ENCODE data around the gene CELF4. TPM values are rescaled to one million over a fixed set of nuclear protein-coding genes. Genes with fewer than 3 reads are reported as not detected.

CELF4 gene
- total and polyA plus RNA-seq, 2 donors (not counting 3 experiments of a cell fraction or from before 2014, with no cell fraction given) = not detected

DNA sequence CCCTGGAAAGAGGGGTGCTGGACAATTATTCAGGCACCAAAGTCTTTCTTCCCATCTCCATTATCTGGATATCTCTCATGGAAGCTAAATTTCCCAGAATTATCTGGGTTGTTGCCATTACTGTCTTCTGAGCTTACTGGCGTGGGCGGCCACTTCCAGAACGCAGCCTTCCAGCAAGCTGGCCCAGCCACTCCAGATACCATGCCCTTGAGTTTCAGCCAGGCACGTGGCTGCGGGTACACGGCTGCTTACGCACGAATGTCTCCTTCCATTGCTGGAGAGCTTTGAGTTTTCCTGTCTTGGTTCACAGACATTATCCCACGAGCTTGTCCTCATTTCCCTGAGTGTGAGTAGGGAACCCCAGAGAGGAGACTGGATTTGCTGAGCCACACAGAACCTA, 32.7 kb downstream of the CELF4 start:
- Histone ChIP-seq H3K36me3 (ENCODE audit: control insufficient read depth in 2 of 2, extremely low read depth in 1 of 2, insufficient read depth in 2 of 2, low read length in 2 of 2) (no peaks in the 10 kb centered on the region), H3K27me3 (ENCODE audit: control insufficient read depth in 2 of 2, insufficient read depth in 2 of 2, low read length in 2 of 2) (no peaks in the 10 kb centered on the region), H2AFZ (ENCODE audit: low read depth, low read length) (no peak overlapping the region), H3K4me1 (ENCODE audit: control insufficient read depth, extremely low read depth, insufficient read depth, low read length) (no peaks in the 10 kb centered on the region), H3K9me3 (replicated peaks; ENCODE audit: control insufficient read depth, insufficient read depth, low read length) (no peaks in the 10 kb centered on the region), H3K9ac (replicated peaks; ENCODE audit: extremely low read depth, insufficient read depth, low read length) (no peak overlapping the region), H3K27ac (ENCODE audit: insufficient read depth, low read depth, low read length) (no peak overlapping the region), H3K79me2 (ENCODE audit: control insufficient read depth, insufficient read depth, low read length) (no peaks in the 10 kb centered on the region), H3K9me1 (replicated peaks; ENCODE audit: control insufficient read depth, extremely low read depth, insufficient read depth, low read length) (no peaks in the 10 kb centered on the region), H3K4me2 (ENCODE audit: insufficient read depth, low read length) (no peak overlapping the region), H3K4me3 (replicated peaks in 1 of 3; ENCODE audit: insufficient read depth in 1 of 3, low read depth in 1 of 3, low read length in 3 of 3) (no peak overlapping the region), H4K20me1 (replicated peaks; ENCODE audit: control insufficient read depth, extremely low read depth, insufficient read depth, low read length) (no peaks in the 10 kb centered on the region)
- BruUV-seq (replicated peaks) = no TSS peak
- intact Hi-C loops (cut with micrococcal nuclease) (no loop called here), dilution Hi-C loops (cut with MboI; ENCODE audit: extremely low pct_ligation_motif_present, low sequenced_read_pairs) (no loop called here)
- CTCF ChIA-PET = interaction anchor here (1.7 kb wide), 1 partner anchor 591 kb away, joined by 8 read pairs; no protein-coding TSS in a partner anchor
- FAIRE-seq (no peak), DNase-seq (ENCODE audit: low read depth, low spot score) (no peak)
- TF ChIP-seq JUN (IDR thresholded peaks at IDR 0.05; ENCODE audit: borderline replicate concordance, insufficient read depth, insufficient read length, low read depth) (no peak), EZH2 (IDR thresholded peaks at IDR 0.05; ENCODE audit: borderline replicate concordance, low read depth, low read length, severe bottlenecking) (no peak), GATA2 (IDR thresholded peaks at IDR 0.05; ENCODE audit: insufficient read depth, insufficient read length, low read depth, low read length) (no peak), POLR2AphosphoS5 (IDR thresholded peaks at IDR 0.05; ENCODE audit: insufficient read depth, low read depth, low read length) (no peak)
- TF ChIP-seq, protein P1, sequence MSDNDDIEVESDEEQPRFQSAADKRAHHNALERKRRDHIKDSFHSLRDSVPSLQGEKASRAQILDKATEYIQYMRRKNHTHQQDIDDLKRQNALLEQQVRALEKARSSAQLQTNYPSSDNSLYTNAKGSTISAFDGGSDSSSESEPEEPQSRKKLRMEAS (IDR thresholded peaks at IDR 0.05; ENCODE audit: insufficient read depth, insufficient read length) = no peak
- POLR2A ChIA-PET = no interaction called here

- Histone ChIP-seq H3K9me1 (replicated peaks; ENCODE audit: control insufficient read depth, extremely low read depth, insufficient read depth, low read length) (no peaks in the 10 kb centered on the region), H3K9me3 (replicated peaks; ENCODE audit: control insufficient read depth, insufficient read depth, low read length) (no peaks in the 10 kb centered on the region), H3K27ac (ENCODE audit: insufficient read depth, low read depth, low read length) (no peak overlapping the region), H3K9ac (replicated peaks; ENCODE audit: extremely low read depth, insufficient read depth, low read length) (no peak overlapping the region), H3K27me3 (ENCODE audit: control insufficient read depth in 2 of 2, insufficient read depth in 2 of 2, low read length in 2 of 2) (peaks cover 10 to 11% of the 10 kb centered on the region in 2 experiments), H3K4me2 (ENCODE audit: insufficient read depth, low read length) (no peak overlapping the region), H3K4me1 (ENCODE audit: control insufficient read depth, extremely low read depth, insufficient read depth, low read length) (no peaks in the 10 kb centered on the region), H4K20me1 (replicated peaks; ENCODE audit: control insufficient read depth, extremely low read depth, insufficient read depth, low read length) (no peaks in the 10 kb centered on the region), H3K4me3 (replicated peaks in 1 of 3; ENCODE audit: insufficient read depth in 1 of 3, low read depth in 1 of 3, low read length in 3 of 3) (no peak overlapping the region), H2AFZ (ENCODE audit: low read depth, low read length) (no peak overlapping the region), H3K36me3 (ENCODE audit: control insufficient read depth in 2 of 2, extremely low read depth in 1 of 2, insufficient read depth in 2 of 2, low read length in 2 of 2) (no peaks in the 10 kb centered on the region), H3K79me2 (ENCODE audit: control insufficient read depth, insufficient read depth, low read length) (no peaks in the 10 kb centered on the region)
- TF ChIP-seq FOS (IDR thresholded peaks at IDR 0.05; ENCODE audit: borderline replicate concordance, insufficient read depth, low read length) (no peak), JUN (IDR thresholded peaks at IDR 0.05; ENCODE audit: borderline replicate concordance, insufficient read depth, insufficient read length, low read depth) (no peak), GATA2 (IDR thresholded peaks at IDR 0.05; ENCODE audit: insufficient read depth, insufficient read length, low read depth, low read length) (no peak), EZH2 (IDR thresholded peaks at IDR 0.05; ENCODE audit: borderline replicate concordance, low read depth, low read length, severe bottlenecking) (no peak), POLR2AphosphoS5 (IDR thresholded peaks at IDR 0.05; ENCODE audit: insufficient read depth, low read depth, low read length) (no peak), POLR2A (IDR thresholded peaks at IDR 0.05; ENCODE audit: low read depth, low read length) (no peak), MYC (IDR thresholded peaks at IDR 0.05; ENCODE audit: low read depth, low read length) (no peak)
- TF ChIP-seq, protein P1 (IDR thresholded peaks at IDR 0.05; ENCODE audit: insufficient read depth, insufficient read length) = no peak
- TF ChIP-seq, protein P2, sequence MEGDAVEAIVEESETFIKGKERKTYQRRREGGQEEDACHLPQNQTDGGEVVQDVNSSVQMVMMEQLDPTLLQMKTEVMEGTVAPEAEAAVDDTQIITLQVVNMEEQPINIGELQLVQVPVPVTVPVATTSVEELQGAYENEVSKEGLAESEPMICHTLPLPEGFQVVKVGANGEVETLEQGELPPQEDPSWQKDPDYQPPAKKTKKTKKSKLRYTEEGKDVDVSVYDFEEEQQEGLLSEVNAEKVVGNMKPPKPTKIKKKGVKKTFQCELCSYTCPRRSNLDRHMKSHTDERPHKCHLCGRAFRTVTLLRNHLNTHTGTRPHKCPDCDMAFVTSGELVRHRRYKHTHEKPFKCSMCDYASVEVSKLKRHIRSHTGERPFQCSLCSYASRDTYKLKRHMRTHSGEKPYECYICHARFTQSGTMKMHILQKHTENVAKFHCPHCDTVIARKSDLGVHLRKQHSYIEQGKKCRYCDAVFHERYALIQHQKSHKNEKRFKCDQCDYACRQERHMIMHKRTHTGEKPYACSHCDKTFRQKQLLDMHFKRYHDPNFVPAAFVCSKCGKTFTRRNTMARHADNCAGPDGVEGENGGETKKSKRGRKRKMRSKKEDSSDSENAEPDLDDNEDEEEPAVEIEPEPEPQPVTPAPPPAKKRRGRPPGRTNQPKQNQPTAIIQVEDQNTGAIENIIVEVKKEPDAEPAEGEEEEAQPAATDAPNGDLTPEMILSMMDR (IDR thresholded peaks at IDR 0.05; ENCODE audit: extremely low read depth in 1 of 2, insufficient read depth in 1 of 2, low read depth in 1 of 2, low read length in 2 of 2) = no peak
- CTCF ChIA-PET = interaction anchor here (1.4 kb wide), 1 partner anchor 144 kb away, joined by 3 read pairs; no protein-coding TSS in a partner anchor
- FAIRE-seq = no peak
- intact Hi-C loops (cut with micrococcal nuclease) (no loop called here), dilution Hi-C loops (cut with MboI; ENCODE audit: extremely low pct_ligation_motif_present, low sequenced_read_pairs) (no loop called here)
- POLR2A ChIA-PET = no interaction called here
- DNase-seq (ENCODE audit: low read depth, low spot score) = no peak
- no TSS peak for BruUV-seq (replicated peaks)
Observed at GRCh38 chr18:37529863-37530262, 35.7 kb downstream of the CELF4 start.
